ENCODE data around the gene MAD1L1. TPM values are rescaled to one million over a fixed set of nuclear protein-coding genes. Genes with fewer than 3 reads are reported as not detected.

MAD1L1 gene
- total RNA-seq, 2 experiments from 2014 or later = 58.3 to 65.3 TPM

GRCh38 chr7:1864161-1864940, 368.4 kb downstream of the MAD1L1 start:
- Histone ChIP-seq H3K4me2 (ENCODE audit: low read length) (no peak overlapping the region), H3K79me2 (ENCODE audit: insufficient read depth, low read depth, low read length) (no peaks in the 10 kb centered on the region), H3K9me2 (ENCODE audit: insufficient read depth, low read length) (no peaks in the 10 kb centered on the region), H3K4me1 (ENCODE audit: insufficient read depth, low read length, poor library complexity, severe bottlenecking) (peaks cover 13% of the 10 kb centered on the region), H3K4me3 (ENCODE audit: low read depth, low read length, poor library complexity, severe bottlenecking) (no peak overlapping the region), H4K20me1 (ENCODE audit: insufficient read depth, low read length) (no peaks in the 10 kb centered on the region), H2AFZ (ENCODE audit: low read length) (no peak overlapping the region), H3K9me3 (ENCODE audit: low read length) (no peaks in the 10 kb centered on the region), H3K27ac (ENCODE audit: low read depth, low read length, poor library complexity, severe bottlenecking) (no peak overlapping the region), H3K36me3 (ENCODE audit: insufficient read depth, low read length) (no peaks in the 10 kb centered on the region)
- TF ChIP-seq EZH2phosphoT487 (IDR thresholded peaks at IDR 0.05; ENCODE audit: borderline replicate concordance, low read depth, low read length) (no peak), CTCF (conservative IDR thresholded peaks at IDR 0.05; ENCODE audit: low read length) (no peak)
- DNase-seq (ENCODE audit: low spot score) = no peak
- ChIA-PET CTCF (ENCODE audit: unreplicated experiment) (no interaction called here), POLR2A (interaction anchor here (0.7 kb wide), 1 partner anchor 916 kb away, joined by 3 read pairs; no protein-coding TSS in a partner anchor)
- no TSS peak for BruUV-seq (replicated peaks)
- intact Hi-C loops (cut with micrococcal nuclease; ENCODE audit: unreplicated experiment) = no loop called here

DNA sequence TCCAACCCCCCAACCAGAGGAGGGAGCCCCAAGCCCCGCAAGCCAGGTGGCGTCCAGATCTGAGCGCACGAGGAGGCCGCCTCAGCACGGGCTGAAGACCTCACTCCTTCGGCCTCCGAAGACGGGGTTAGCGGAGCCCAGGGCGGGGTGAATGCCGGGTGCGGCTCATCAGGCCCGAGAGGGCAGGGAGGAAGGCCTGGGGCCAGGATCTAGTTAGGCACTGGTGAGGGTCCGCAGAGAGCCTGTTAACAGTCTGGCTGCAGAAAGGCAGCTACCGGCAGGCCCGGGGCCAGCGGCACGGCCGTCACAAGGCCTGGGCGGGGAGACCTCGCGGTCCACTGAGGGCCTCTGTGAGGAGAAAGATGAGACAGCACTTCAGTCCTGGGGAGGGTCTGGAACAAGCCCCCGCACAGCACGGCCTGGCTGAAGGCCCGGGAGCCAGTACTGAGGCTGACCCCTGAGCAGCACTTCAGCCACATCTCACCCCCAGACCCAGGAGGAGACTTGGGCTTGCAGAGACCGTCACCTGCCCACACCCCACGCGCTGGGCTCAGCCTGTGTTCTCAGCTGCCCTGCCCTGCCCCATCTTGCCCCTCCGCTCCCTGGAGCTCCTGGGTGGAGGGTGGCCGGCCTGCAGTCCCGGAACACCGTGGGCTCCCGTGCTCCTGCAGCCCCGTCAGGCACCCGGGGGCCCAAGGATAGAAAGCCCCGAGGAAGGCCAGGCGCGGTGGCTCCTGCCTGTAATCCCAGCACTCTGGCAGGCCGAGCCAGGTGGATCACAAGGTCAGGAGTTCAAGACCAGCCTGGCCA, 369.4 kb downstream of the MAD1L1 start:
- no peak overlapping the region for H3K27ac ChIP-seq (ENCODE audit: low read depth, low read length, poor library complexity, severe bottlenecking)
- H2AFZ ChIP-seq (ENCODE audit: low read length) = no peak overlapping the region
- no peak overlapping the region for H3K4me3 ChIP-seq (ENCODE audit: low read depth, low read length, poor library complexity, severe bottlenecking)
- TF ChIP-seq CTCF (conservative IDR thresholded peaks at IDR 0.05; ENCODE audit: low read length) (no peak), EZH2phosphoT487 (IDR thresholded peaks at IDR 0.05; ENCODE audit: borderline replicate concordance, low read depth, low read length) (no peak)
- DNase-seq (ENCODE audit: low spot score) = no peak
- ChIA-PET CTCF (ENCODE audit: unreplicated experiment) (no interaction called here), POLR2A (no interaction called here)
- BruUV-seq (replicated peaks) = no TSS peak
- H4K20me1 ChIP-seq (ENCODE audit: insufficient read depth, low read length) = no peaks in the 10 kb centered on the region
- peaks cover 13% of the 10 kb centered on the region for H3K4me1 ChIP-seq (ENCODE audit: insufficient read depth, low read length, poor library complexity, severe bottlenecking)
- H3K4me2 ChIP-seq (ENCODE audit: low read length) = no peak overlapping the region
- H3K79me2 ChIP-seq (ENCODE audit: insufficient read depth, low read depth, low read length) = no peaks in the 10 kb centered on the region
- intact Hi-C loops (cut with micrococcal nuclease; ENCODE audit: unreplicated experiment) = no loop called here
- no peaks in the 10 kb centered on the region for H3K9me3 ChIP-seq (ENCODE audit: low read length)
- no peaks in the 10 kb centered on the region for H3K9me2 ChIP-seq (ENCODE audit: insufficient read depth, low read length)
- H3K36me3 ChIP-seq (ENCODE audit: insufficient read depth, low read length) = no peaks in the 10 kb centered on the region

Data from OCI-LY7 (cell line).